CD4-positive, alpha-beta T cell treated with Interleukin-4 for 1 hour (primary cell): ENCODE data around the gene SIGLEC15.
"Not testable (repeated sequence)": the region's sequence is repeated elsewhere in the genome, so short reads cannot be mapped to it uniquely, and the experiment has no call there.

Source experiments
- DNase-seq, 2 donors: peaks; one replicate each; pipeline ENCODE4 v3.0.0-alpha.2; 2020 to 2022

SIGLEC15 gene

DNA sequence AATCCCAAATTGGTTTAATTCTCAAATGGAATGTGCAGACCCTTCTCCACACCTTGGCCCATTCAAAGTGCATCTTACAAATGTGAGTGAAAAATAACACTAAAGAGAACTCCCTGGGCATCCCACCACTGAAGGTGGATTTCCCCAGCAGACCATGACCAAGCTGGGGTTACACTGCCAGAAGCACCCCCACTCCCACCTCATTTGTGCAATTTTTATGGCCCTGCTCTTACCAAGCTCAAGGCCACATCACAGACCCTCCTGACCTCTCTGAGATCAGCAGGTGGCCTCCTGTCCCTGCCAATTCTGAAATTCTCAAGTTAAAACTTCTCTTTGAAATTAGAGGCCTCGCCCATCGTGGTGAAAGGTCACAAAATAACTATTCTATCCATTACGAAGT lies 21.6 kb downstream of the SIGLEC15 start:
- DNase-seq, result no peak

DNA sequence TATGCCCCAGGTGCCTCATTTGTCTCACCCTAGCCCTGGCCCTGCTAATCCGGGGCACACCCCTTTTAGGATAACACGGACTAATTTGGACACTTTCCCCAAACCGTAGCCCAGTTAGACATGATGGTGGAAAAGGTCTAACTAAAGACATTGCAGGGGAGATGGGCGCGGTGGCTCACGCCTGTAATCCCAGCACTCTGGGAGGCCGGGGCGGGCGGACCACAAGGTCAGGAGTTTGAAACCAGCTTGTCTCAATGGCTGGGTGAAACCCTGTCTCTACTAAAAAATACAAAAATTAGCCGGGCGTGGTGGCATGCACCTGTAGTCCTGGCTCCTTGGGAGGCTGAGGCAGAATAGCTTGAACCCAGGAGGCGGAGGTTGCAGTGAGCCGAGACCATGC lies 23.2 kb downstream of the SIGLEC15 start:
- not testable (repeated sequence) for DNase-seq

DNA sequence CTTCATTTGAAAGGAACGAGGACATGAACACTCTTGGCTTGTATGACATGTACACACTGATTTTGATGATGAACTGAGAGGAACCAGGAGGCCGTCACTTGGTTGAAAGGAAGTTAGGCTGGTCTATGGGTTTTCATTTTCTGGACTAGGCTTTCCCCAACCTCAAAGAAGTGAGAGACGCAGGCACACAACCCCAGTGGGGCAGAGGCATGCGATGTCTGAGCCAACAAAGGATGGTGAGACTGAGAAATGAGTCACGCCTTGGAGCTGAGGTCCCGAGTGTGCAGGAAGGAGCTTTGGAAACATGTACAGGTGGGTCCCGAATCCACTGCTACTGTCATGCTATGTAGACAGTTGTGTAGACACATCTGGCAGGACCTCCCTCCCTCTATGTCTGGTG lies 24.1 kb downstream of the SIGLEC15 start:
- no peak for DNase-seq

DNA sequence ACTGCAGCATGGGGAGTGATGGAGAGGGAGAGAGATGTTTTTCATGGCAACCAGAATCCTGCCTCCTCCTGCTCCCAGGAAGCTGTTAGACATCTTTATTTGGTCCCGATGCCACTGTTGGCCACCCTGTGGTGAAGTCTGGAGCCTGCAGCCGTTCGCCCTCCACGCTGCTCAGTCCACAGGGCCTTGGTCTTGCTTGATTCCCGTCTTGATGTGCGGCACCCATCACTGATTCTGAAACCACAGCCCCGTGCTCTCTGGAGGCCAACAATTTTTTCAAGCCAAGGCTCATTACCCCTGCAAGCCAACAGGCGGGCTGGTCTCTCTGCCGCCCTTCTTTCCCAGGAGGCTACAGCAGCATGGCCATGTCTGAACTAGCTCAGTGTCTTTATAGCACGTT lies 24.5 kb downstream of the SIGLEC15 start:
- DNase-seq, result no peak

DNA sequence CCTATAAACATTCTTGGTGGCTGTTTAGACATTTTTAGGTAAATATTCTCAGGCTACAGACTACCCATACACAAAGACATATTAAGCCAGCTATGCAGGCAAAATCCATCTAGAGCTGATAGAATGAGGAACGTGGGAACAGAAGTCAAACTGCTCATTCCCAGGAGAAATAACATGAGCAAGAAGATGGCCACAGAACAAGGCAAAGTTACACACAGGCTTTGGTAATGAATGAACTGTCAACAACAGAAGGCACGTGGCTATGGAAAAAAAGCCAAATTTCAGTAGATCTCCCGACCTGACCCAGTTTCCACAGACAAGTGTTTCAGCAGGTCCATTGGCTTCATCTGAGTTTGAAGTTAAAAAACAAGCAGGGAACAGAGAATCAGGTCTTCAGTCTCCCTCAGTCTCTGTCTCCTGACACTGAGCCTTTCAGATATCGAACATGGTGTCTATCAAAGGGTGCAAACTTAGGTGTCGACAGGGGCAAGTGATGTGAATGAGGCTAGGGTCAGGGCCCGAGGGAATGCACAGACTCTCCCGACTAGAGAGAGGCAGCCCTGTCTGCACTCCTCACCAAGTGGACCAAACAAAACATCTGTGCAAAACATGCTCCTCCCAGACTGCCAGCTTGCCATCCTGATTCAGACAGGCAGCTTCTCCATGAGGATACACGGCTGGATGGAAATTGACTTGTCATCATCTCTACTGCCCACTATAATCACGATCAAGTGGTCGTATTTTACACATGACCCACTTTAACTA lies 25.9 kb downstream of the SIGLEC15 start:
- DNase-seq, result no peak

DNA sequence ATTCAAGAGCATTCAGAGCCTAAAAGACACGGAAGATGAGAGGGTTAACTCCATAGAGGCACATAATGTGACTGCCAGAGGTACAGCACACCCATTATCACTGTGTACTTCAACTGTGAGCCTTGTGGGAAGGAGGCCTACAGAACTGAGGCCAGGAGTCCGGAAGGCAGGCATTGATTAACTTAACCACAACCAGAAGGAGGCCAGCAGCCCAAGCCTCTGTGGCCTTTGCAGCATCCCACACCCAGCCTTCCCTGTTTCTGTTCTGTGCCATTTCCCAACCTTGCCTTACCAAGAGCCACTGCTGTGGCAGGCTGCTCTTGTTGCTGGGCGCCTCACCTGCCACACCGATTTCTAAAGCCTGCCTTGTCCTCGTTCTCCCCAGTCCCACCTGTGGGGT lies 27.2 kb downstream of the SIGLEC15 start:
- DNase-seq, result no peak

DNA sequence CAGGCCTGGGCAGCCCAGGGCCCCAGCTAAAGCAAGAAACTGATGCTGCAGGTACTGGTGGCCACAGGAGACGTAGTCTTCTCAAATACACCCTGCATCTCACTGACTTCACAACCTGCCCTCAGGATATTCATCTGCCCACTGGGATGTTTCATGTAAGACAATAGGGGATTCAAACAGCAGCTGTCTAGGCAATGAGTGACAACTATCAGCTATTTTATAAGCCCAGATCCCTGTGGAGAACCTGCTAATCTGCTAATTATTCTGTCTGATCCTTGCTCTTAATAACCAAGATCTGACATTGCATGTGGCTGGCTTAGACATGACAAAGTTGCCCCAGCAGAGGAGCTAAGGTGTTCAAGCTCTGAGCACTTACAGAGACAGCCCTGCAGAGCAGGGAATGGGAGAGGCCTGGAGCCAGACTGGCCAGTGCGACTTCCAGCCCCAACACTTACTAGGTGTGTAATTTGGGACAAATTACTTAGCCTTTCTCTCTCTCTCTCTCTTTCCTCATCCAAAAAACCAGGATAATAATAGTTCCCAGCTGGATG lies 28.6 kb downstream of the SIGLEC15 start:
- DNase-seq, result no peak

DNA sequence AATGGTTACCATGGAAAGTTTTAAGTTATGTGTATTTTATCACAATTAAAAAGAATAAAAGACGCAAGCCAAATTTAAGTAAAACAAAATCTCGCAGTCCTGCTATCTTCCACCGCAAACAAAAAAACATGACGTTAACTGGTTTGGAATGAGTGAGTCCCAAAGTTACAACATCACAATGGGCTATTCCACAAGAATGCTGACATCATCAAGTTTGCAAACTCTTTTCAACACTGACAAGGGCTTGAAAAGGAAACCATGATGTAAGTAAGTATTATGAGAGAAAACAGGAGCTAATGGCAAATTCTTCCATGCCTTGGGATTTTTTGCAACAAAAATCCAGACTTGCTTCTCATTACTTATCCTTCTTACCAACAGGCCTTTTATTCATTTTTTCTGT lies 31.1 kb downstream of the SIGLEC15 start:
- DNase-seq, result no peak

DNA sequence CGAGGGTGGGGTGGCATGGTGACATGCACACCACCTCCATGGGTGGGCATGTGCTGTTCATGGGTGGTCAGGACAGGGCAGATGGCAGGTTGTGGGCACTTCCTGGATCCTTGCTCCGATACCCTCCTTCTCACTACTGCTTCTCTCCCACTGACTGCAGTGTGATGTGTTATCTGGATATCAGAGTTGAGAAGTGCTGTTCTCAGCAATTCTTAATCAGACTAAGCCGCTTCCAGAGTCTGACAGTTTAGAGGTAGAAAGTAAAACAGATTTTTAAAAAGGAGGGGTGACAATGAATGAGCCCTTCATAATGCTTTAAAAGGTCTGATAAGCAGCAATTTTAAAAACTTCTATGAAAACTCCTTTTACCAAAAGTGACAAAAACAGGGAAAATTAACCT lies 33.9 kb downstream of the SIGLEC15 start:
- no peak for DNase-seq

DNA sequence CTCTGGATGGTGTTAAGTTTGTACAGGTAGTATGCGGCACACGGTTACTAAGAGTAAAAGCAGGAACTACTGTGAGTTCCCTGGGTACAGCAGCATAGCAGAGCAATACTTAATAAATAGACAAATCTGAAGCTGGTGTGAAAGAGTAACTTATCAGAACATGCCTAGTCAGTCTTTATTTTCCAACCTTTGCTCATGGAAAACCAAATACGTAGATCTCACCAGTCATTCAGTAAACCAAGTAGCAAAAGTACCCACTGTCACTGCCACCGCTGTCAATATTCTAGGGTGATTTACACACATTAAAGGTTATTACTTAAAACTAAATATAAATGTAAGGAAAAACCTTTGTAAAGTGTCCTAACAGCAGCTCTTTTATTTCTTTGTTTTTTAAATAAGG lies 35.0 kb downstream of the SIGLEC15 start:
- no peak for DNase-seq

DNA sequence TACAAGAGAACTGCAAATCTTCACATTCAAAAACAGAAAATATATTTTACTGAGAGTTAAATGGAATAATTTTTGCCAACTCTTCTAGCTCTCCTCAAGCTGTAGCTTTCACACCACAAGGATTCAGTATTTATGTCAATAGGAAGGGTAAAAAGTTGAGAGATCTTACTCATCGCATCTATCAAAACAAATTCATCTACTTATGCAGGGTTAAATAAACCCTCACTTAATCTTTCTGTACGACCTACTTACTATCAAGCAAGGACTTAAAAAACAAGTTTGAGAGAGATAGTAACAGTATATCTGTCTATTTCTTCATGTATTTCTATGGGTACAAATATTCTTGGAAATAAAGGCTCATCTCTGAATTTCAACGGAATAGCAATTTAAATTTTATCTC lies 35.5 kb downstream of the SIGLEC15 start:
- DNase-seq, result no peak

DNA sequence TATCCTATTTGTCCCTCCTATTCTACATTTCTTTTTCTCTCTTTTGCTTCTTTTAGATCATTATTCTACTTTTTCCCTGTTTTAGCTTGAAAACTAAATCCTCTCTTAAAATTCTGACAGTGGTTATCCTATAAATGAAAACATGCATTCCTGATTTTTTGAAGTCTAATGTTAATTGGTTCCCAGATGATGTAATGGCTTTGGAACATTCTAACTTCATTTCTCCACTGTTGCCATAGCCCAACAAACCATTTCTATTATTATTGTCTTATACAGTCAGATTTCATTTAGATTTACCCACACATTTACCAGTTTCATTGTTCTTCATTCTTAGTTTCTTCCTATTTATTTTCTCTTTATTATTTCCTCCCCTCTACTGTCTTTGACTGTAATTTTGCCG lies 36.5 kb downstream of the SIGLEC15 start:
- no peak for DNase-seq

DNA sequence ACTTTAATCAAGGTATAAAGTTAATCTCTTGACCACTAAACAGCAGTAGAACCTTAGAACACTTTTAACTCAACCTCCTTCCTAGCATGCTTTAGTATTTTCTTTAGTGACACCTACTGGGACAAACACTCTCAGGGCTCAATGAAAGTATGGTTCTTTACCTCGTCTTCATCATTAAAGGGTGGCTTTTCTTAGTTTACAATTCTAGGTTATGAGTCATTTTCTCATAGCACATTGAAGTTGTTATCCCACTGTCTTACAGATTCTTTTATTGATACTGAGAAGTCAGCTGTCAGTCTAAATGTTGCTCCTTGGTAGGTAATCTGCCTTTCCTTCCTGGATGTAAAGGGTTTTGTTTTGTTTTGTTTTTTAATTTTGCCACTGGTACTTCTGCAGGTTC lies 38.0 kb downstream of the SIGLEC15 start:
- no peak for DNase-seq

DNA sequence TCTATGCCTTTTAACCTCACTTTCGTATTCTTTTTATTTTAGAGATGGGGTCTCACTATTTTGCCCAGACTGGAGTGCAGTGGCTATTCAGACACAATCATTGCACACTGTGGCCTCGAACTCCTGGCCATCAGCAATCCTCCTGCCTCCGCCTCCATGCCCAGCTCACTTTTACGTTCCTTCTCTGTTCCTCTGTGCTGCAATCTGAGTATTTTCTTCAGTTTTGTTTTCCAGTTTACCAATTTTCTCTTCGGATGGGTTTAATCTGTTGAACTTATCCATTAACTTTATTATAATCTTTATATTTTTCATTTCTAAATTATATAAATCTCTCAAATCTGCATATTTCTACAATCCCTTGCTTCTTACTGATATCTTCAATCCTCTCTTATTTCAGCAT lies 38.6 kb downstream of the SIGLEC15 start:
- no peak for DNase-seq

DNA sequence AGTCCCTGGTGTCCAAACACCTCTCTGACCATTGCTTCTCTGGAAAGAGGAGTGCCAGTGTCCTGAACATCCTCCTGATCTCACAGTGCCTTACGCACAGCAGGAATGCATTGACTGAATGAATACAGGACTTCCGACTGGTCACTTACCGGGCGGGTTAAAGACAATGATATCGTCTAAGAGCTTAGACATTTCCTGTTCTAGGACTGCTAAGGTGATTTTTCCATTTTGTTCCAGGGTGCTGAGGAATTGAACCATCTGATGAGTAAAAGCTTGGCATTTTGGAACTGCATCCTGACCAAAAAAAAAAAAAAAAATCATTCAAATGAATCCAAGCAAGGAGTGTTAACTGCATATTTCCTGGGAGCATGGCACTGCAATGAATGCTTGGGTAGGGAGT lies 40.0 kb downstream of the SIGLEC15 start:
- no peak for DNase-seq

DNA sequence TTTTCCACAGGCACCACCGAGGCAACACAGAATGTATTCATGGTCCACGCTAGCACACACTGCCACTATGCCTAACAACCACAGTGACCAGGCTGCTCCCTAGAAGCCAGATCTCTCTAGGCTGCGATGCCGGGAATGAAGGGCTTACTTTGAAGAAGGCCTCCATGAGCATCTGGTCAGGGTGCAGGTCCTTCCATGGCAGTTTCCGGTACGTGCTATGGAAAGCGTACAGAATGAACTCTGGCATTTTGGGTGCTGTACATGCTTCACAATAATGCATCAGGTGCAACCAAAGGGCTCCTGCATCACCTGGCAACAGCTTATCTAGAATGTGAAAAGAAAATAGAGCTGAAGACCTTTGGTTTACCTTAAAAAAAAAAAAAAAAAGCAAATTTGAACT lies 44.9 kb downstream of the SIGLEC15 start:
- no peak for DNase-seq

DNA sequence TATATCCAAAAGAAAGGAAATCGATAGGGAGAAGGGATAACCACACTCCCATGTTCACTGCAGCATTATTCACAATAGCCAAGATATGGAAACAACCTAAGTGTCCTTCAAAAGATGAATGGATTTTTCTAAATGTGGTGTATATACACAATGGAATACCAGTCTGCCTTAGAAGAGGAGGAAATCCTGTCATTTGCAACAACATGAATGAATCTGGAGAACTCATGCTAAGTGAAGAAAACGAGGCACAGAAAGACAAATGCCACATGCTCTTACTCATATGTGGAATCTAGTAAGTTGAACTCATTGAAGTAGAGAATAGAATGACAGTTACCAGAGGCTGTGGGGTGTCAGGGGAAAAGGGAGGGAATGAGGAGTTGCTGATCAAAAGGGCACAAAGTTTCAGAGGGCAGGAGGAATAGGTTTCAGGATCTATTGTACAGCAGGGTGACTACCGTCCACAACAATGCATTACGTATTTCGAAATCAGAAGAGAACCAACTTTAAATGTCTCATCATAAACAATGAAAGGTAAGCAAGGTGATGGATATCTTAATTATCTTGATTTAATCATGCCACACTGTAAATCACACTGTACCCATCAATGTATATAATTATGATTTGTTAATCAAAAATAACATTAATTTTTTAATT lies 46.1 kb downstream of the SIGLEC15 start:
- no peak for DNase-seq

DNA sequence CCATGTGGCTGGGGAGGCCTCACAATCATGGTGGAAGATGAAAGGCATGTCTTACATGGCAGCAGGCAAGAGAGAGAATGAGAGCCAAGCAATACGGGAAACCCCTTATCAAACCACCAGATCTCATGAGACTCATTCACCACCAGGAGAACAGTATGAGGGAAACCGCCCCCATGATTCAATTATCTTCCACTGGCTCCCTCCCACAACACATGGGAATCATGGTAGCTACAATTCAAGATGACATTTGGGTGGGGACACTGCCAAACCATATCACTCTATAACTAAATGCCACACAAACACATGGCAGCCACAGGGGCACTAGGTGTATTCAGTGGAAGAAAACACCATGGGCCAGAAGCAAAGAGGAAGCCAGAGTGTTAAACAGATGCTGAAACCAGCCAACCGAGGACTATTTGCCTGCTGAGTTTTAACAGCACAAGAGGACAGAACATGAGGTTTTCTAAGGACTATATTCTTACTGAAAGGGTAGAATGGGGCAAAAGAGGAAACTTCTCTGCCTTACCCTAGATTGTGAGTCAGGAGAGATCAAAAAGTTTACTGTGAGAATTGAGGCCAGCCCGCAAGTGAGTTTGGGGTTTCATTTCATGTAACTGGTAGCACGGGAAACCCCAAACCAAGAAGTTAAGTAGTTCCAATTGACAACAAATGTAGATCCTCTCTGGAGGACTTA lies 49.2 kb downstream of the SIGLEC15 start:
- peak; percentile 43 to 63 for DNase-seq

DNA sequence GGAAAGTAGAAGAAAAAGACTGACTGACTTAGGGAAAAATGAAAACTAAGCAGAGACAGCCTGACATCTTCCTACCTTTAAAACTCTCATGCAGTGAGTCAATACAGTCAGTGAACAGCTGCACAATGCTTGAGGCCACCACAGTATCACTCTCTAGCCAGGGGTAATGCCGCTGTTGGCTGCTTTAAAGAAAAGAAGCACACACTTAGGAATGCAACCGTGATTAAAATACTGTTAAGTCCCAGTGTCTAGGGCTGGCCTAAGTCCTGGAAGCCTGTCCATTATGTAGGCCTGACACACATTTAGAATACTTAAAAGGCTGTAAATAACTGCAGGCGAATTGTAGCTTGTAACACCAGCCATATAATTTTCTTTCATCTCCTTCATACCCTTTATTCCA lies 50.7 kb downstream of the SIGLEC15 start:
- no peak for DNase-seq

DNA sequence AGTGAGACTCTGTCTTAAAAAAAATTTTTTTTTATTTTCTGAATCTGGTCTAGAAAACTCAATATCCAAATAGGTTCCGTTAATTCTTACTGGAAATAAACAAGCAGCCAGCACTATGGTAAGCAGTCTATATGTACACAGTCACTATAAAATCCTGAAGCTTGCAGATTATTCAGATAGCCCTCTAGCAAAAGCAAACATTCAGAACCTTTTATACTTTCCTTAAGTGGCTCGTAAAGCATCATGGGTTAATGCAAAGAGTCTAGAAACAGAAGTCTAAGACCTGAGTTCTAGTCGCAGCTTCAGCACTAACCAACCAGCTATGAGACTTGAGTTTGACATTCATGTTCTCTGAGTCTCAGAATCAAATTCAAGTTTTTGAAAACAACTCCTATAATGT lies 51.9 kb downstream of the SIGLEC15 start:
- no peak for DNase-seq

DNA sequence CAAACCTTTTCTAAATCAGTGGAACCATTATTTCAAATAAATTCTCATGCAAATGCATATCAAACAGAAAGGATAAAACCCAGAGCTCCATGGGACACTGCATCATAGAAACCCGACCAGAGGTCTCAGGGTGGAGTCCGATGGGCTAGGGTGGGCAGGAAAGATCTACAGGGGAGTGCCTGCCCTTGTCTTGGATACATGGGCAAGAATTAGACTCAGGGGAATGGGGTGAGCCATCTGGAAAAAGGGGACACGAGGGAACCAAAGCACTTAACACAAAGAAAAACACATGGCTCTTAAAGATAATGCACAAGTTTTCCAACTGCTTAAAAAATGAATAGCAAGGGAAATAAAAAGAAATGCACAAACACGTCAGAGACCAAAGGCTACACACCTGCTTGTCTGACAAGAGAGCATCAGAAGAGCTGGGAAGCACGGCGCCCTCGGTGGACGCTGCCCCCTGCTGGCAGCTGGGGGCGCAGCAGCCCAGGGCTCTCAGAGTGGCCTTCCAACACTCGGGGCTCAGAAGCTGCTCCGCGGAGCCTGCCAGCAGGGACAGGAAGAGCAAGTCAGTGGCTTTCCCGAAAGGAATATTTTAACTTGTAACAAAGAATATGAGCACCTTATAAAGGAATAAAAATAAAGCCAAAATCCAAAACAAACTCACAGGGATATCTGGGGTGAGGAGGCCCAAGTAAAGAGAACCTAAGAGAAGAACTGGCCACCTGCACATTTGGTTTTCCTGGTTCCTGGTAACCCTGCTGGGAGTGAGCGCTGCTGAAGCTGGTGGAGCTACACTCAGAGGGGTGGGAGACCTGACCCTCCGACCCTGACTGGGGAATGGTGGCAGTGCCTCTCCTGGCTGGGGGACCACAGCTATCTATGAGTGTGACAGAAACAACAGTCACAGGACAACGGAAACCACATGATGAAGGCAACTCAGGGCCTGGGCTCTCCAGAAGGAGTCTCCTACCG lies 54.5 kb downstream of the SIGLEC15 start:
- peak; percentile 66 to 70 for DNase-seq

DNA sequence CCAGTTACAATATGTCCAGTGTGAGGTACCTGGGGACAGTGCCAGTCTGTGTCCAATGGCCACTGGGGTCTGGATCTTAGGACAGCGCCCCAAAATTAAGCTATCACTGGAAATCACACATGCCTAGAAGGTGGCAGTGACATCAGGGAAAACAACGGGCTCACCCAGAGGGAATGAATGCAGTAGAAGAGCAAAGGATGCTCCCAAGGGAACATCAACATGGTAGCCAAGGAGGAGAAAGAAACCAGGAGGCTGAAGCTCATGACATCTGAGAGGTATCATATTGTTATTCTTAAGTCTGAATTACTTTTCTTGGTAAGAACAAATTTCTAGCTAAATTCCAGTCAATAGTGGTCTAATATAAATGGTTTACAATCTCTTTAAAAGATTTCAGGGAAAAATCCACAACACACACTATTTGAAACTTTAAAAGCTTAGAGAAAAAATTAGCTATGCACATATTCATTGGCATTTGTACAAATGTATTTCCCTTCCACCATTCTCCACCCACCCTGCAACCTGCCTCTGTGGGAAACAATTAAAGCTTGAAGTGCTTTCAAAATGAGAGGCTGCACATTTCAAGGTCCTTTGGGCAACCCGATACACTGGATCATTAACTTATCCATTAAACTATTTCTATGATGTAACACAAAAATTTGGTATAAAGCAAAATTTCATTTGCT lies 55.5 kb downstream of the SIGLEC15 start:
- DNase-seq, result no peak
